Keratinocyte (primary cell): ENCODE measurements around the gene NYAP2. TPM values are rescaled to one million over a fixed set of nuclear protein-coding genes. Genes with fewer than 3 reads are reported as not detected.
A peak's percentile ranks its signal among the peaks of the same experiment; 100 is the strongest.

Experiments
- DNase-seq: peaks from one replicate; pipeline ENCODE4 v3.0.0-alpha.2; 2011; ENCODE audit warnings: low read depth, missing footprints, low spot score
- FAIRE-seq: peaks from 2 replicates; lab custom pipeline; 2011; peaks lifted over from hg19 to GRCh38; lab: Jason Lieb, UNC
- H2AFZ ChIP-seq: 2 replicates; pipeline ENCODE4 v1.6.0; 2012; ENCODE audit warnings: low read length, control low read depth, inconsistent platforms; ENCODE audit not compliant: control insufficient read depth
- H3K27ac ChIP-seq: 2 replicates; pipeline ENCODE4 v1.5.1; 2011; ENCODE audit warnings: low read length; ENCODE audit not compliant: control insufficient read depth, insufficient read depth
- H3K27me3 ChIP-seq: 3 replicates; pipeline ENCODE4 v1.6.0; 2011; ENCODE audit warnings: low read length; ENCODE audit not compliant: control insufficient read depth, insufficient read depth; ENCODE audit errors: extremely low read depth
- H3K36me3 ChIP-seq, 2 experiments: 2 replicates in 1 of 2; 3 replicates in 1 of 2; pipeline ENCODE4 v1.5.1; 2011; ENCODE audit warnings: low read length in 2 of 2, mild to moderate bottlenecking in 1 of 2; ENCODE audit not compliant: control insufficient read depth in 2 of 2, insufficient read depth in 2 of 2; ENCODE audit errors: extremely low read depth in 1 of 2
- H3K4me1 ChIP-seq: 3 replicates; pipeline ENCODE4 v1.5.1; 2011; ENCODE audit warnings: low read length; ENCODE audit not compliant: control insufficient read depth, insufficient read depth; ENCODE audit errors: extremely low read depth
- H3K4me2 ChIP-seq: 3 replicates; pipeline ENCODE4 v1.6.0; 2011; ENCODE audit warnings: low read depth, low read length; ENCODE audit not compliant: control insufficient read depth, insufficient read depth; ENCODE audit errors: extremely low read depth
- H3K4me3 ChIP-seq, 3 experiments: fragments of 200-600 bp in 1 of 3; sonication (generic) in 1 of 3; 2 replicates in 2 of 3; 3 replicates in 1 of 3; pipeline ENCODE4 v1.5.1; 2011 to 2016; ENCODE audit warnings: low read length in 3 of 3, mild to moderate bottlenecking in 3 of 3, control low read depth in 2 of 3, inconsistent platforms in 1 of 3, low read depth in 1 of 3, mixed read lengths in 1 of 3, mixed run types in 1 of 3, moderate library complexity in 1 of 3; ENCODE audit not compliant: control insufficient read depth in 2 of 3, insufficient read depth in 2 of 3; ENCODE audit errors: extremely low read depth in 1 of 3
- H3K79me2 ChIP-seq: 2 replicates; pipeline ENCODE4 v1.6.0; 2012; ENCODE audit warnings: low read length; ENCODE audit not compliant: control insufficient read depth, insufficient read depth
- H3K9ac ChIP-seq: 3 replicates; pipeline ENCODE4 v1.6.0; 2011; ENCODE audit warnings: low read length; ENCODE audit not compliant: control insufficient read depth, insufficient read depth; ENCODE audit errors: extremely low read depth
- H3K9me1 ChIP-seq: 3 replicates; pipeline ENCODE4 v1.6.0; 2011; ENCODE audit warnings: low read length; ENCODE audit not compliant: control insufficient read depth, insufficient read depth; ENCODE audit errors: extremely low read depth
- H3K9me3 ChIP-seq: 2 replicates; pipeline ENCODE4 v1.5.1; 2012; ENCODE audit warnings: low read depth, low read length; ENCODE audit not compliant: control insufficient read depth
- H4K20me1 ChIP-seq: 3 replicates; pipeline ENCODE4 v1.6.0; 2011; ENCODE audit warnings: low read length; ENCODE audit not compliant: control insufficient read depth, insufficient read depth; ENCODE audit errors: extremely low read depth
- CTCF ChIP-seq, 3 experiments: IDR thresholded peaks in 1 of 3; conservative IDR thresholded peaks in 1 of 3; optimal IDR thresholded peaks in 1 of 3; 2 replicates in 2 of 3; 3 replicates in 1 of 3; pipeline versions ENCODE3 to v1.5.1; 2011; ENCODE audit warnings: low read length in 3 of 3, mild to moderate bottlenecking in 3 of 3, moderate library complexity in 2 of 3, control low read depth in 1 of 3, inconsistent platforms in 1 of 3; ENCODE audit not compliant: insufficient read depth in 2 of 3; ENCODE audit errors: extremely low read depth in 1 of 3
- EZH2 ChIP-seq: IDR thresholded peaks from one replicate; pipeline ENCODE4 v1.6.1; 2012; ENCODE audit warnings: inconsistent platforms, mild to moderate bottlenecking, low read length, moderate library complexity
- dilution Hi-C: fragments of 300-500 bp; cut with MboI; formaldehyde crosslinking; loops from one replicate; pipeline ENCODE4 v1.7.0; 2020; ENCODE audit warnings: low sequenced_read_pairs; ENCODE audit not compliant: extremely low pct_ligation_motif_present
- polyA plus RNA-seq, 5 experiments: library from polyadenylated mRNA; depleted of rRNA in 3 of 5; stranded (reverse) in 3 of 5; stranded (forward) in 1 of 5; unstranded in 1 of 5; fragments of >200 nt; gene quantifications; 1 replicate in 1 of 5; 2 replicates in 3 of 5; 3 replicates in 1 of 5; pipeline versions ENCODE4 v1.2.1 to v1.2.3, GENCODE V29; 2011 to 2012; ENCODE audit warnings: missing spikeins in 2 of 5, low read depth in 1 of 5, low replicate concordance in 1 of 5

The NYAP2 gene
- polyA plus RNA-seq, 1 donor (not counting 4 experiments of a cell fraction or from before 2014, with no cell fraction given), result not detected

- no peaks in the 10 kb centered on the region for H3K9me3 ChIP-seq
- peak overlapping the region; percentile 52 for H3K4me2 ChIP-seq
- FAIRE-seq, result peak; percentile 68
- no peaks in the 10 kb centered on the region for H3K27me3 ChIP-seq
- H3K9ac ChIP-seq, result no peak overlapping the region
- H4K20me1 ChIP-seq, result no peaks in the 10 kb centered on the region
- no peaks in the 10 kb centered on the region for H3K79me2 ChIP-seq
- no peaks in the 10 kb centered on the region for H3K36me3 ChIP-seq
- peak; percentile 49 for DNase-seq
- H3K27ac ChIP-seq, result peak overlapping the region; percentile 66
- no peaks in the 10 kb centered on the region for H3K9me1 ChIP-seq
- TF ChIP-seq CTCF (optimal IDR thresholded peaks at IDR 0.05 in 1 of 3, IDR thresholded peaks at IDR 0.05 in 1 of 3, conservative IDR thresholded peaks at IDR 0.05 in 1 of 3; ENCODE audit: extremely low read depth in 1 of 3, insufficient read depth in 2 of 3, low read length in 3 of 3) (peak; percentile 58 to 77 (median 61)), EZH2 (no peak)
- H3K4me3 ChIP-seq, result no peak overlapping the region
- dilution Hi-C loops, result loop anchor here (25.0 kb wide), 1 partner anchor 1144 kb away; no protein-coding TSS in a partner anchor
- H3K4me1 ChIP-seq, result peaks cover 5% of the 10 kb centered on the region
- H2AFZ ChIP-seq, result no peak overlapping the region
Measured at GRCh38 chr2:225668606-225669266, 269.2 kb downstream of the NYAP2 start.

- H3K9ac ChIP-seq, result no peak overlapping the region
- H2AFZ ChIP-seq, result no peak overlapping the region
- DNase-seq, result no peak
- no peak overlapping the region for H3K27ac ChIP-seq
- TF ChIP-seq EZH2 (no peak), CTCF (optimal IDR thresholded peaks at IDR 0.05 in 1 of 3, IDR thresholded peaks at IDR 0.05 in 1 of 3, conservative IDR thresholded peaks at IDR 0.05 in 1 of 3; ENCODE audit: extremely low read depth in 1 of 3, insufficient read depth in 2 of 3, low read length in 3 of 3) (peak in 2 of 3 experiments; percentile 17 to 38)
- no peaks in the 10 kb centered on the region for H4K20me1 ChIP-seq
- H3K79me2 ChIP-seq, result no peaks in the 10 kb centered on the region
- H3K36me3 ChIP-seq, result no peaks in the 10 kb centered on the region
- H3K27me3 ChIP-seq, result no peaks in the 10 kb centered on the region
- no peaks in the 10 kb centered on the region for H3K9me1 ChIP-seq
- dilution Hi-C loops, result loop anchor here (25.0 kb wide), 1 partner anchor 1142 kb away; no protein-coding TSS in a partner anchor
- H3K9me3 ChIP-seq, result no peaks in the 10 kb centered on the region
- FAIRE-seq, result no peak
- peaks cover 5% of the 10 kb centered on the region for H3K4me1 ChIP-seq
- no peak overlapping the region for H3K4me2 ChIP-seq
- no peak overlapping the region for H3K4me3 ChIP-seq
Measured at GRCh38 chr2:225670111-225670974, 270.8 kb downstream of the NYAP2 start.
